ENCODE results near the gene SLCO3A1. TPM values are rescaled to one million over a fixed set of nuclear protein-coding genes. Genes with fewer than 3 reads are reported as not detected.

SLCO3A1 gene
- total and polyA plus RNA-seq, 2 of the 8 experiments (the other 6 are each of a cell fraction or from before 2014, with no cell fraction given) = 15.1 to 20.4 TPM

- no peak overlapping the region for H3K4ac ChIP-seq (replicated peaks; ENCODE audit: insufficient read length, low read depth, low read length)
- H3K27ac ChIP-seq (ENCODE audit: low read depth, low read length) = no peak overlapping the region
- H3K79me2 ChIP-seq (ENCODE audit: control insufficient read depth in 1 of 2, insufficient read depth in 2 of 2, low read length in 2 of 2) = no peaks in the 10 kb centered on the region
- ChIA-PET POLR2A (ENCODE audit: partially characterized antibody) (no interaction called here), CTCF (ENCODE audit: partially characterized antibody) (no interaction called here)
- no peak overlapping the region for H3K14ac ChIP-seq (ENCODE audit: insufficient read length)
- no peak overlapping the region for H4K8ac ChIP-seq (ENCODE audit: extremely low read depth, insufficient read depth, low read length)
- peaks cover 0 to 8% (median 4%) of the 10 kb centered on the region in 4 experiments; a peak in 4 of 7 replicates for H3K4me1 ChIP-seq (replicated peaks in 1 of 4; ENCODE audit: control insufficient read depth in 3 of 4, insufficient read depth in 4 of 4, low read length in 3 of 4)
- no peak overlapping the region for H3K4me2 ChIP-seq (ENCODE audit: insufficient read depth in 1 of 2, low read depth in 2 of 2, low read length in 2 of 2)
- no peak overlapping the region for H2BK20ac ChIP-seq (ENCODE audit: low read length)
- no peak overlapping the region for H3K18ac ChIP-seq (ENCODE audit: extremely low read depth, low read length)
- H2BK15ac ChIP-seq (ENCODE audit: low read length) = no peak overlapping the region
- H4K20me1 ChIP-seq (replicated peaks in 1 of 2; ENCODE audit: control insufficient read depth in 1 of 2, insufficient read depth in 2 of 2, low read length in 2 of 2) = no peaks in the 10 kb centered on the region
- H2BK120ac ChIP-seq (replicated peaks; ENCODE audit: low read depth, low read length) = no peak overlapping the region
- H2BK12ac ChIP-seq (ENCODE audit: low read depth, low read length) = no peak overlapping the region
- H3K23me2 ChIP-seq (ENCODE audit: low read depth, low read length) = no peaks in the 10 kb centered on the region
- H3K36me3 ChIP-seq (ENCODE audit: control insufficient read depth in 2 of 4, insufficient read depth in 4 of 4, low read length in 3 of 4) = no peaks in the 10 kb centered on the region
- H3K27me3 ChIP-seq (replicated peaks in 1 of 4; ENCODE audit: control insufficient read depth in 3 of 4, extremely low read depth in 1 of 4, insufficient read depth in 3 of 4, low read length in 3 of 4) = no peaks in the 10 kb centered on the region
- H3K23ac ChIP-seq (ENCODE audit: insufficient read length) = no peak overlapping the region
- H3K4me3 ChIP-seq (ENCODE audit: extremely low read depth in 1 of 4, insufficient read depth in 2 of 4, low read depth in 3 of 4, low read length in 4 of 4) = no peak overlapping the region
- H3K9me3 ChIP-seq (ENCODE audit: insufficient read depth in 2 of 2, low read depth in 1 of 2, low read length in 1 of 2) = no peaks in the 10 kb centered on the region
- no peaks in the 10 kb centered on the region for H3K79me1 ChIP-seq (ENCODE audit: low read depth, low read length)
- H3K9ac ChIP-seq (replicated peaks in 1 of 4; ENCODE audit: extremely low read depth in 1 of 4, low read depth in 3 of 4, low read length in 3 of 4) = no peak overlapping the region
- no peak overlapping the region for H2BK5ac ChIP-seq (ENCODE audit: low read depth, low read length)
- H4K5ac ChIP-seq (ENCODE audit: insufficient read length, low read depth, low read length) = no peak overlapping the region
- no peak for FAIRE-seq
- H4K91ac ChIP-seq (replicated peaks; ENCODE audit: insufficient read length, low read length) = no peak overlapping the region
- no peak overlapping the region for H2AFZ ChIP-seq (ENCODE audit: low read length)
- H2AK5ac ChIP-seq (ENCODE audit: low read depth, low read length) = no peak overlapping the region
- no peak overlapping the region for H3K56ac ChIP-seq (replicated peaks; ENCODE audit: insufficient read length, low read depth, low read length)
- no peak for DNase-seq (ENCODE audit: low read depth in 1 of 2, low spot score in 2 of 2)
- WGBS, 2 experiments (ENCODE audit: extremely low coverage in 1 of 2, insufficient coverage in 1 of 2, insufficient read length in 1 of 2, insufficient replicate concordance in 2 of 2, low coverage in 1 of 2, low lambda C conversion rate in 2 of 2, missing lambda C conversion rate in 1 of 2) = 86% methylated on average over 3 of the region's 3 CpGs; no CpG with 5 or more reads in 1 of the 2 experiments
- TF ChIP-seq, protein P1, sequence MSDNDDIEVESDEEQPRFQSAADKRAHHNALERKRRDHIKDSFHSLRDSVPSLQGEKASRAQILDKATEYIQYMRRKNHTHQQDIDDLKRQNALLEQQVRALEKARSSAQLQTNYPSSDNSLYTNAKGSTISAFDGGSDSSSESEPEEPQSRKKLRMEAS (IDR thresholded peaks at IDR 0.05) = no peak
- TF ChIP-seq TBP (IDR thresholded peaks at IDR 0.05; ENCODE audit: low read depth, low read length) (no peak), JUND (IDR thresholded peaks at IDR 0.05; ENCODE audit: low read length) (no peak), NANOG (IDR thresholded peaks at IDR 0.05; ENCODE audit: insufficient read depth, low read depth, low read length, poor library complexity, severe bottlenecking) (no peak), EP300 (IDR thresholded peaks at IDR 0.05; ENCODE audit: borderline replicate concordance in 1 of 2, low read depth in 2 of 2, low read length in 2 of 2) (no peak), SAP30 (IDR thresholded peaks at IDR 0.05; ENCODE audit: insufficient read depth, insufficient replicate concordance, low read length) (no peak), FOSL1 (IDR thresholded peaks at IDR 0.05; ENCODE audit: insufficient read depth, low read depth, low read length) (no peak), SRF (IDR thresholded peaks at IDR 0.05; ENCODE audit: low read depth, low read length) (no peak), GTF2F1 (IDR thresholded peaks at IDR 0.05; ENCODE audit: borderline replicate concordance, low read depth, low read length) (no peak), RBBP5 (IDR thresholded peaks at IDR 0.05; ENCODE audit: borderline replicate concordance, low read depth, low read length) (no peak)
- TF ChIP-seq, protein P2, sequence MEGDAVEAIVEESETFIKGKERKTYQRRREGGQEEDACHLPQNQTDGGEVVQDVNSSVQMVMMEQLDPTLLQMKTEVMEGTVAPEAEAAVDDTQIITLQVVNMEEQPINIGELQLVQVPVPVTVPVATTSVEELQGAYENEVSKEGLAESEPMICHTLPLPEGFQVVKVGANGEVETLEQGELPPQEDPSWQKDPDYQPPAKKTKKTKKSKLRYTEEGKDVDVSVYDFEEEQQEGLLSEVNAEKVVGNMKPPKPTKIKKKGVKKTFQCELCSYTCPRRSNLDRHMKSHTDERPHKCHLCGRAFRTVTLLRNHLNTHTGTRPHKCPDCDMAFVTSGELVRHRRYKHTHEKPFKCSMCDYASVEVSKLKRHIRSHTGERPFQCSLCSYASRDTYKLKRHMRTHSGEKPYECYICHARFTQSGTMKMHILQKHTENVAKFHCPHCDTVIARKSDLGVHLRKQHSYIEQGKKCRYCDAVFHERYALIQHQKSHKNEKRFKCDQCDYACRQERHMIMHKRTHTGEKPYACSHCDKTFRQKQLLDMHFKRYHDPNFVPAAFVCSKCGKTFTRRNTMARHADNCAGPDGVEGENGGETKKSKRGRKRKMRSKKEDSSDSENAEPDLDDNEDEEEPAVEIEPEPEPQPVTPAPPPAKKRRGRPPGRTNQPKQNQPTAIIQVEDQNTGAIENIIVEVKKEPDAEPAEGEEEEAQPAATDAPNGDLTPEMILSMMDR (IDR thresholded peaks at IDR 0.05; ENCODE audit: control extremely low read depth in 1 of 3, insufficient read depth in 1 of 3, low read depth in 1 of 3, low read length in 3 of 3) = no peak
Measured at GRCh38 chr15:92153620-92154019, 300.1 kb downstream of the SLCO3A1 start.
